ENCODE data around the gene CDKN1A.
A peak's percentile ranks its signal among the peaks of the same experiment; 100 is the strongest.

Gene CDKN1A

GRCh38 chr6:36679043-36679833 is 724 bp downstream of the CDKN1A start:
- H3F3A ChIP-seq (ENCODE audit: insufficient read depth, low read length): 0 out of 2 replicates have a peak, but pooled peaks cover 3% of the 10 kb centered on the region
- H3K27ac ChIP-seq (ENCODE audit: low read depth, low read length, poor library complexity, severe bottlenecking): no peak overlapping the region
- no peaks in the 10 kb centered on the region for H3K27me3 ChIP-seq (ENCODE audit: insufficient read depth, low read length)
- H3K4me1 ChIP-seq (ENCODE audit: insufficient read depth, low read length, severe bottlenecking): peaks cover 60% of the 10 kb centered on the region
- no peaks in the 10 kb centered on the region for H3K79me2 ChIP-seq (ENCODE audit: insufficient read depth, low read length)
- peak overlapping the region; percentile 58 for H3K4me3 ChIP-seq (ENCODE audit: low read depth, low read length, poor library complexity, severe bottlenecking)
- no peaks in the 10 kb centered on the region for H3K36me3 ChIP-seq (ENCODE audit: insufficient read depth, low read length)
- peak overlapping the region; percentile 48; the same call in 1 of the 2 replicates for H3K9ac ChIP-seq (ENCODE audit: low read length)
- TF ChIP-seq EZH2 (IDR thresholded peaks at IDR 0.05; ENCODE audit: borderline replicate concordance, low read length): no peak
- TF ChIP-seq, protein P1, sequence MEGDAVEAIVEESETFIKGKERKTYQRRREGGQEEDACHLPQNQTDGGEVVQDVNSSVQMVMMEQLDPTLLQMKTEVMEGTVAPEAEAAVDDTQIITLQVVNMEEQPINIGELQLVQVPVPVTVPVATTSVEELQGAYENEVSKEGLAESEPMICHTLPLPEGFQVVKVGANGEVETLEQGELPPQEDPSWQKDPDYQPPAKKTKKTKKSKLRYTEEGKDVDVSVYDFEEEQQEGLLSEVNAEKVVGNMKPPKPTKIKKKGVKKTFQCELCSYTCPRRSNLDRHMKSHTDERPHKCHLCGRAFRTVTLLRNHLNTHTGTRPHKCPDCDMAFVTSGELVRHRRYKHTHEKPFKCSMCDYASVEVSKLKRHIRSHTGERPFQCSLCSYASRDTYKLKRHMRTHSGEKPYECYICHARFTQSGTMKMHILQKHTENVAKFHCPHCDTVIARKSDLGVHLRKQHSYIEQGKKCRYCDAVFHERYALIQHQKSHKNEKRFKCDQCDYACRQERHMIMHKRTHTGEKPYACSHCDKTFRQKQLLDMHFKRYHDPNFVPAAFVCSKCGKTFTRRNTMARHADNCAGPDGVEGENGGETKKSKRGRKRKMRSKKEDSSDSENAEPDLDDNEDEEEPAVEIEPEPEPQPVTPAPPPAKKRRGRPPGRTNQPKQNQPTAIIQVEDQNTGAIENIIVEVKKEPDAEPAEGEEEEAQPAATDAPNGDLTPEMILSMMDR (IDR thresholded peaks at IDR 0.05; ENCODE audit: low read length): no peak
- H2AFZ ChIP-seq (ENCODE audit: low read length): no peak overlapping the region
- no peaks in the 10 kb centered on the region for H3K9me2 ChIP-seq (ENCODE audit: low read depth, low read length)
- no peaks in the 10 kb centered on the region for H4K20me1 ChIP-seq (ENCODE audit: insufficient read depth, low read length)
- H3K9me3 ChIP-seq (ENCODE audit: low read length): no peaks in the 10 kb centered on the region
- peak overlapping the region; percentile 75 for H3K4me2 ChIP-seq (ENCODE audit: low read length)

DNA sequence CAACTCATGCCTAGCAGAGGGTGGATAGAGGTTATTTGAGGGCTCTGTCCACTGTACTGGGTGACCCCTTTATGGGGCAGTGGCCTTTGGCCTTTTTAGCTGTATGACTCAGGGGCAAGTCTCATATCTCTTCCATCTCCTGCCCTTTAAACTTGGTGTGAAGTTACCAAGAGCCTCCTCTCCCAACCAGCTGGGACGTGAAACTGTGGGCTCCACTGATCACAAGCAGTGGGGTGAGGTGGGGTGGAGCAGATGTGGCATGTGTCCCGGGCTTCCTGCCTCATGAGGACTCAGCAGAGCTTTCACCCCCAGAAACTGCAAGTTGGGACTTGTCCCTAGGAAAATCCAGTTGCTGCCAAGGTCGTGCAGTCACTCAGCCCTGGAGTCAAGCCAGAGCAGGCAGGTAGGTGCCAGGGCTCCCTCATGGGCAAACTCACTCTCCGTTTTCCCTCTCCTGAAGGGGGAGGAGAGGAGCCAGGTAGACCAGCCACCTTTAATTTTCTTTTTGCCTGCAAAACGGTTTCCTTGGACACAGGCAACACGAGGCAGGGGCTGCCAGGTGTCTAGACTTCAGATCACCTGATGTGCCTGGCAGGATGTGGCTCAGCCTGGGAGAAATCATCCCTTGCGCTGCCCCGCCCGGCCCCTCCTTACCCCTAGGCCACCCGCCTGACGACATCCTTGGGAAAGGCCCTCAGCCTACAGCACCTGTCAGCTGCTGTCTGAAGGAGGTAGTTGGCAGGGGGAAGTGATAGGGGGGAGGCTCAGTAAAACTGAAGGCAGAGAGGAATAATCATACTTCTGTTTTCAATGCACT is 4.0 kb downstream of the CDKN1A start:
- Histone ChIP-seq H3K4me2 (ENCODE audit: low read length) (peak overlapping the region; percentile 11; the same call in 1 of the 2 replicates), H3K79me2 (ENCODE audit: insufficient read depth, low read length) (no peaks in the 10 kb centered on the region), H3F3A (ENCODE audit: insufficient read depth, low read length) (0 out of 2 replicates have a peak, but pooled peaks cover 3% of the 10 kb centered on the region), H3K4me3 (ENCODE audit: low read depth, low read length, poor library complexity, severe bottlenecking) (no peak overlapping the region), H3K27me3 (ENCODE audit: insufficient read depth, low read length) (no peaks in the 10 kb centered on the region), H3K9me2 (ENCODE audit: low read depth, low read length) (no peaks in the 10 kb centered on the region), H3K27ac (ENCODE audit: low read depth, low read length, poor library complexity, severe bottlenecking) (peak overlapping the region; percentile 48), H3K36me3 (ENCODE audit: insufficient read depth, low read length) (no peaks in the 10 kb centered on the region), H4K20me1 (ENCODE audit: insufficient read depth, low read length) (no peaks in the 10 kb centered on the region), H3K4me1 (ENCODE audit: insufficient read depth, low read length, severe bottlenecking) (peaks cover 60% of the 10 kb centered on the region), H3K9ac (ENCODE audit: low read length) (no peak overlapping the region; the same call in 1 of the 2 replicates), H2AFZ (ENCODE audit: low read length) (no peak overlapping the region), H3K9me3 (ENCODE audit: low read length) (no peaks in the 10 kb centered on the region)
- TF ChIP-seq EZH2 (IDR thresholded peaks at IDR 0.05; ENCODE audit: borderline replicate concordance, low read length): no peak
- TF ChIP-seq, protein P1 (IDR thresholded peaks at IDR 0.05; ENCODE audit: low read length): no peak

DNA sequence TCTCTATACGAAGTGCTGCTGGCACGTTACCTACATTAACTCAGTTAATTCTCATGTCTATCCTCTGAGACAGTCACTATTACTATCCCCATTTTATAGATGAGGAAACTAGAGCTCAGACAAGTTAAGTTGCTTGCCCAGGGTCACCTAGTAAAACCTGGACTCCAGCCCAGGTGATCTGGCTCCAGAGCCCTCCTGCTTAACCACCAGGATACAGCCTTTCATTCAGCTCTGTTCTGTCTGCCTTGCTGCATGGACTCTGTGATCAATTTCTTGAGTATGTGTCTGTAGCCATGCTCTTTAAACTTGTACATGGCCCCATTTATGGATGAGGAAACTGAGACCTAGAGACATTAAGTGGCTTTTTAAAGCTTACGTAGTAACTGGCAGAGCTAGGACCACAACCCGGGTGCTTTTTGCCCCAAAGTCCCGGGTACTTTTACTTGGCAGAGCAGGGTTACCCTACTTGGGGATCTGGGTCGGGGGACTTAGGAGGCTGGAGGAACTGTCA is 4.7 kb downstream of the CDKN1A start:
- Histone ChIP-seq H2AFZ (ENCODE audit: low read length) (no peak overlapping the region), H3K9me2 (ENCODE audit: low read depth, low read length) (no peaks in the 10 kb centered on the region), H3K79me2 (ENCODE audit: insufficient read depth, low read length) (no peaks in the 10 kb centered on the region), H3F3A (ENCODE audit: insufficient read depth, low read length) (no peaks in the 10 kb centered on the region), H3K9me3 (ENCODE audit: low read length) (no peaks in the 10 kb centered on the region), H3K4me2 (ENCODE audit: low read length) (0 out of 2 replicates have a peak overlapping the region, but pooled peaks have one; percentile 24), H3K4me1 (ENCODE audit: insufficient read depth, low read length, severe bottlenecking) (peaks cover 54% of the 10 kb centered on the region), H3K4me3 (ENCODE audit: low read depth, low read length, poor library complexity, severe bottlenecking) (no peak overlapping the region), H3K9ac (ENCODE audit: low read length) (no peak overlapping the region; the same call in 1 of the 2 replicates), H3K36me3 (ENCODE audit: insufficient read depth, low read length) (no peaks in the 10 kb centered on the region), H4K20me1 (ENCODE audit: insufficient read depth, low read length) (no peaks in the 10 kb centered on the region), H3K27me3 (ENCODE audit: insufficient read depth, low read length) (no peaks in the 10 kb centered on the region), H3K27ac (ENCODE audit: low read depth, low read length, poor library complexity, severe bottlenecking) (peak overlapping the region; percentile 48)
- TF ChIP-seq, protein P1 (IDR thresholded peaks at IDR 0.05; ENCODE audit: low read length): no peak
- no peak for TF ChIP-seq EZH2 (IDR thresholded peaks at IDR 0.05; ENCODE audit: borderline replicate concordance, low read length)
